Mammary epithelial cell (primary cell): ENCODE measurements around the gene NTPCR.

Experiments used
- CTCF ChIP-seq, 2 donors: IDR thresholded peaks in 1 of 2; conservative IDR thresholded peaks in 1 of 2; 2 replicates each; pipeline ENCODE4 v1.5.1; 2011 to 2012; ENCODE audit warnings: inconsistent platforms in 2 of 2, low read length in 2 of 2, mild to moderate bottlenecking in 2 of 2, control low read depth in 1 of 2, low read depth in 1 of 2; ENCODE audit not compliant: insufficient read depth in 1 of 2; ENCODE audit errors: extremely low read depth in 1 of 2
- EZH2 ChIP-seq: IDR thresholded peaks from 2 replicates; pipeline ENCODE4 v1.6.1; 2012; ENCODE audit warnings: low read length, inconsistent platforms, borderline replicate concordance

DNA sequence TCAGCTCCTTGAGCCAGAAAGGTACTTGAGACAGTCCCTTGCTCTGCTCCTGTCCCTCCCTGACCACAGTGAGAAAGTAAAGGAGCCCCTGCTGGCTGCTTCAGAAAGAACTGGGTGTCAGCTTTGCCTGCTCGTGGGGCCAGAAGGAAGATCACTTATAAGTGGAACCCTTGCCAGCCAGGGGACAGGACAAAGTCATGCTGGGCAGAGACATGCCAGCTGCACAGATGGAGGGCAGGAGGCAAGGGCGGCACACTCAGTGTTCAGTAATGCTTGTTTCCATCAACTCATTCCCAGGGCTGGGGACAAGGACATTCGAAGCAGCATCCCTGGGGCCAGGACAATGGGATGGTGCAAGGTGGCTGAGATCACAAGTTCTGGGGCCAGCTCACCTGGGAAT lies 41.8 kb downstream of the NTPCR start:
- no peak for TF ChIP-seq EZH2
- TF ChIP-seq CTCF (conservative IDR thresholded peaks at IDR 0.05 in 1 of 2, IDR thresholded peaks at IDR 0.05 in 1 of 2; ENCODE audit: extremely low read depth in 1 of 2, insufficient read depth in 1 of 2, low read depth in 1 of 2, low read length in 2 of 2), result no peak
